ENCODE data around the gene RAB22A. TPM values are rescaled to one million over a fixed set of nuclear protein-coding genes. Genes with fewer than 3 reads are reported as not detected.
A peak's percentile ranks its signal among the peaks of the same experiment; 100 is the strongest.

RAB22A gene
- total and polyA plus RNA-seq, 9 of the 15 experiments (the other 6 are each of a cell fraction or from before 2014, with no cell fraction given) = 1.1 to 8.0 (median 6.7) TPM

- TF ChIP-seq ZNF584 (CRISPR knock-in tag; IDR thresholded peaks at IDR 0.05; ENCODE audit: low read depth) = 0 out of 2 replicates have a peak, but pooled peaks have one; percentile 22
- 0 out of 2 replicates have a peak, but pooled peaks have one; percentile 12 for TF ChIP-seq MYC (IDR thresholded peaks at IDR 0.05; ENCODE audit: low read depth, low read length)
- TF ChIP-seq MYC (CRISPR knock-in tag; IDR thresholded peaks at IDR 0.05; ENCODE audit: borderline replicate concordance, low read depth) = no peak
- peak; percentile 52; the same call in 1 of the 2 replicates for TF ChIP-seq SMARCE1 (IDR thresholded peaks at IDR 0.05)
- peak; percentile 71 to 75; a peak in 3 of 4 replicates for TF ChIP-seq KDM1A (IDR thresholded peaks at IDR 0.05)
- no peak for TF ChIP-seq MAX (CRISPR knock-in tag; IDR thresholded peaks at IDR 0.05)
- peak; percentile 73 for TF ChIP-seq CBFA2T3 (IDR thresholded peaks at IDR 0.05)
- TF ChIP-seq ZNF23 (CRISPR knock-in tag; IDR thresholded peaks at IDR 0.05) = no peak
- TF ChIP-seq ZBTB11 (CRISPR knock-in tag; IDR thresholded peaks at IDR 0.05) = no peak
- peak; percentile 83 for TF ChIP-seq ZNF316 (IDR thresholded peaks at IDR 0.05)
- TF ChIP-seq RFX7 (CRISPR knock-in tag; IDR thresholded peaks at IDR 0.05) = no peak
- no peak for TF ChIP-seq NCOA6 (IDR thresholded peaks at IDR 0.05)
- no peak for TF ChIP-seq THRA (IDR thresholded peaks at IDR 0.05)
- TF ChIP-seq SP1 (CRISPR knock-in tag; IDR thresholded peaks at IDR 0.05) = no peak
- TF ChIP-seq ZNF586 (CRISPR knock-in tag; conservative IDR thresholded peaks at IDR 0.05) = no peak
- TF ChIP-seq SMARCA4 (IDR thresholded peaks at IDR 0.05) = peak; percentile 43; the same call in 1 of the 2 replicates
- TF ChIP-seq NR2C2 (CRISPR knock-in tag; IDR thresholded peaks at IDR 0.05) = no peak
- TF ChIP-seq NR2C2 (tag; IDR thresholded peaks at IDR 0.05) = peak; percentile 48; the same call in 1 of the 2 replicates
- no peak for TF ChIP-seq HINFP (tag; conservative IDR thresholded peaks at IDR 0.05; ENCODE audit: low read depth)
- peak; percentile 46; the same call in 1 of the 2 replicates for TF ChIP-seq TEAD4 (IDR thresholded peaks at IDR 0.05; ENCODE audit: low read length)
- TF ChIP-seq TEAD4 (CRISPR knock-in tag; IDR thresholded peaks at IDR 0.05; ENCODE audit: borderline replicate concordance) = no peak
- TF ChIP-seq RB1 (IDR thresholded peaks at IDR 0.05; ENCODE audit: low read depth) = no peak
- TF ChIP-seq SAFB2 (IDR thresholded peaks at IDR 0.05; ENCODE audit: borderline replicate concordance, low read depth, low read length, severe bottlenecking) = no peak
These were observed 40.4 kb upstream of the RAB22A start (continued) for GRCh38 chr20:58268936-58269619.
